Mammary epithelial cell (primary cell): ENCODE results near the gene ARFGAP2.

Experiments used
- EZH2 ChIP-seq: IDR thresholded peaks from 2 replicates; pipeline ENCODE4 v1.6.1; 2012; ENCODE audit warnings: low read length, inconsistent platforms, borderline replicate concordance
- TF ChIP-seq, protein P1 (sequence below), 2 donors: IDR thresholded peaks in 1 of 2; conservative IDR thresholded peaks in 1 of 2; 2 replicates each; pipeline ENCODE4 v1.5.1; 2011 to 2012; ENCODE audit warnings: inconsistent platforms in 2 of 2, low read length in 2 of 2, mild to moderate bottlenecking in 2 of 2, control low read depth in 1 of 2, low read depth in 1 of 2; ENCODE audit not compliant: insufficient read depth in 1 of 2; ENCODE audit errors: extremely low read depth in 1 of 2

DNA sequence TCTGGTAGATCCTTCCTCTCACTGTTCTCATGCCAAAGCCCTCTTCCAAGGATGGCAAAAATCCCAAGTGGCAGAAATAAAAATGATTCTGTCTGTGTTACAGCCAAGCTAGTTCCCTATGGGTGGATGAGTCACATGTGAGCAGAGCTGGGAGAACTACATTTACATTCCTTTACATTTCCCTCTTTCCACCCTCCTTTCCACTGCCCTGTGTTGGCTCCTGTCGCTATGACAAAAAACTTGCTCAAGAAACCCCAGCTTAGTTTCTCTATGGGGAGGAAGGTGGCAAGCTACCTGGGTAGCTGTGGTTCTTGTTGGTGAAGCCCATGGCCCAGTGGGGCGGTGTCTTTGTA is 27.9 kb upstream of the ARFGAP2 start:
- TF ChIP-seq, protein P1, sequence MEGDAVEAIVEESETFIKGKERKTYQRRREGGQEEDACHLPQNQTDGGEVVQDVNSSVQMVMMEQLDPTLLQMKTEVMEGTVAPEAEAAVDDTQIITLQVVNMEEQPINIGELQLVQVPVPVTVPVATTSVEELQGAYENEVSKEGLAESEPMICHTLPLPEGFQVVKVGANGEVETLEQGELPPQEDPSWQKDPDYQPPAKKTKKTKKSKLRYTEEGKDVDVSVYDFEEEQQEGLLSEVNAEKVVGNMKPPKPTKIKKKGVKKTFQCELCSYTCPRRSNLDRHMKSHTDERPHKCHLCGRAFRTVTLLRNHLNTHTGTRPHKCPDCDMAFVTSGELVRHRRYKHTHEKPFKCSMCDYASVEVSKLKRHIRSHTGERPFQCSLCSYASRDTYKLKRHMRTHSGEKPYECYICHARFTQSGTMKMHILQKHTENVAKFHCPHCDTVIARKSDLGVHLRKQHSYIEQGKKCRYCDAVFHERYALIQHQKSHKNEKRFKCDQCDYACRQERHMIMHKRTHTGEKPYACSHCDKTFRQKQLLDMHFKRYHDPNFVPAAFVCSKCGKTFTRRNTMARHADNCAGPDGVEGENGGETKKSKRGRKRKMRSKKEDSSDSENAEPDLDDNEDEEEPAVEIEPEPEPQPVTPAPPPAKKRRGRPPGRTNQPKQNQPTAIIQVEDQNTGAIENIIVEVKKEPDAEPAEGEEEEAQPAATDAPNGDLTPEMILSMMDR (conservative IDR thresholded peaks at IDR 0.05 in 1 of 2, IDR thresholded peaks at IDR 0.05 in 1 of 2; ENCODE audit: extremely low read depth in 1 of 2, insufficient read depth in 1 of 2, low read depth in 1 of 2, low read length in 2 of 2) = no peak
- no peak for TF ChIP-seq EZH2
